Measurements from ENCODE around the gene LACRT. TPM values are rescaled to one million over a fixed set of nuclear protein-coding genes. Genes with fewer than 3 reads are reported as not detected.

LACRT gene
- total and polyA plus RNA-seq, 4 donors, result not detected

GRCh38 chr12:54584128-54584527 lies 50.6 kb downstream of the LACRT start:
- no CpG with 5 or more reads among the region's 9 CpGs for WGBS (ENCODE audit: insufficient coverage)
- Histone ChIP-seq H3K9me3 (ENCODE audit: control insufficient read depth, insufficient read depth, low read length) (no peaks in the 10 kb centered on the region), H3K27ac (ENCODE audit: low read depth, low read length) (no peak overlapping the region), H3K36me3 (ENCODE audit: control insufficient read depth, insufficient read depth, low read length) (peaks cover 21% of the 10 kb centered on the region), H3K4me3 (ENCODE audit: low read depth, low read length) (no peak overlapping the region), H3K27me3 (ENCODE audit: control insufficient read depth, insufficient read depth, low read length) (peaks cover 4% of the 10 kb centered on the region), H3K4me1 (ENCODE audit: control insufficient read depth, insufficient read depth, low read length) (peaks cover 35% of the 10 kb centered on the region)
- no peak for DNase-seq (ENCODE audit: low read depth in 4 of 6, low spot score in 6 of 6)

- Histone ChIP-seq H3K27me3 (ENCODE audit: control insufficient read depth, insufficient read depth, low read length) (peaks cover under 1% of the 10 kb centered on the region), H3K27ac (ENCODE audit: low read depth, low read length) (no peak overlapping the region), H3K4me3 (ENCODE audit: low read depth, low read length) (no peak overlapping the region), H3K9me3 (ENCODE audit: control insufficient read depth, insufficient read depth, low read length) (no peaks in the 10 kb centered on the region), H3K36me3 (ENCODE audit: control insufficient read depth, insufficient read depth, low read length) (peaks cover 22% of the 10 kb centered on the region), H3K4me1 (ENCODE audit: control insufficient read depth, insufficient read depth, low read length) (peaks cover 31% of the 10 kb centered on the region)
- 50% methylated on average over 1 of the region's 4 CpGs for WGBS (ENCODE audit: insufficient coverage)
- no peak for DNase-seq (ENCODE audit: low read depth in 4 of 6, low spot score in 6 of 6)
These were observed 51.0 kb downstream of the LACRT start for GRCh38 chr12:54583726-54584125.

- peaks cover 41% of the 10 kb centered on the region for H3K36me3 ChIP-seq (ENCODE audit: control insufficient read depth, insufficient read depth, low read length)
- no peaks in the 10 kb centered on the region for H3K9me3 ChIP-seq (ENCODE audit: control insufficient read depth, insufficient read depth, low read length)
- H3K27ac ChIP-seq (ENCODE audit: low read depth, low read length), result no peak overlapping the region
- H3K4me3 ChIP-seq (ENCODE audit: low read depth, low read length), result no peak overlapping the region
- WGBS (ENCODE audit: insufficient coverage), result 60% methylated on average over 2 of the region's 6 CpGs
- H3K4me1 ChIP-seq (ENCODE audit: control insufficient read depth, insufficient read depth, low read length), result peaks cover 11% of the 10 kb centered on the region
- no peaks in the 10 kb centered on the region for H3K27me3 ChIP-seq (ENCODE audit: control insufficient read depth, insufficient read depth, low read length)
- DNase-seq (ENCODE audit: low read depth in 4 of 6, low spot score in 6 of 6), result no peak
These were observed 53.3 kb downstream of the LACRT start for GRCh38 chr12:54581412-54581811.

Other genes starting within 250 kb of the LACRT start
- 10 to 100 TPM; 20.8 to 43.0 TPM for gene ITGA5, start 215.6 kb downstream of the LACRT start, total RNA-seq
- gene ITGA5, start 215.6 kb downstream of the LACRT start, polyA plus RNA-seq (ENCODE audit: insufficient read length in 2 of 2), result 10 to 100 TPM; 12.3 to 19.3 TPM
- gene GTSF1, start 161.3 kb downstream of the LACRT start, total RNA-seq, result under 1 TPM; 0.17 to 0.40 TPM
- gene GTSF1, start 161.3 kb downstream of the LACRT start, polyA plus RNA-seq (ENCODE audit: insufficient read length in 2 of 2), result 1 to 10 TPM in 1 of 2 donors, under 1 TPM in 1; 0.33 to 2.3 TPM
- 10 to 100 TPM; 11.5 to 23.9 TPM for gene NCKAP1L, start 137.1 kb downstream of the LACRT start, total RNA-seq
- 10 to 100 TPM in 1 of 2 donors, 1 to 10 TPM in 1; 8.4 to 13.2 TPM for gene NCKAP1L, start 137.1 kb downstream of the LACRT start, polyA plus RNA-seq (ENCODE audit: insufficient read length in 2 of 2)
- 10 to 100 TPM; 10.1 to 29.1 TPM for gene PDE1B, start 85.3 kb downstream of the LACRT start, total RNA-seq
- 10 to 100 TPM; 47.5 to 57.9 TPM for gene PDE1B, start 85.3 kb downstream of the LACRT start, polyA plus RNA-seq (ENCODE audit: insufficient read length in 2 of 2)
- 10 to 100 TPM in 1 of 2 donors, 1 to 10 TPM in 1; 9.4 to 18.7 TPM for gene PPP1R1A, start 46.2 kb downstream of the LACRT start, total RNA-seq
- 100 to 1,000 TPM; 119 to 129 TPM for gene PPP1R1A, start 46.2 kb downstream of the LACRT start, polyA plus RNA-seq (ENCODE audit: insufficient read length in 2 of 2)
- not detected for gene DCD, start 13.5 kb upstream of the LACRT start, total RNA-seq
- gene DCD, start 13.5 kb upstream of the LACRT start, polyA plus RNA-seq (ENCODE audit: insufficient read length in 2 of 2), result not detected
- gene MUCL1, start 219.6 kb upstream of the LACRT start, total RNA-seq, result not detected
- not detected for gene MUCL1, start 219.6 kb upstream of the LACRT start, polyA plus RNA-seq (ENCODE audit: insufficient read length in 2 of 2)

Measured in spinal cord (tissue), 10 donors.